ENCODE results near the gene GPR89A. TPM values are rescaled to one million over a fixed set of nuclear protein-coding genes. Genes with fewer than 3 reads are reported as not detected.

The GPR89A gene
- total and polyA plus RNA-seq, 8 donors = 5.8 to 60.6 (median 14.6) TPM

DNA sequence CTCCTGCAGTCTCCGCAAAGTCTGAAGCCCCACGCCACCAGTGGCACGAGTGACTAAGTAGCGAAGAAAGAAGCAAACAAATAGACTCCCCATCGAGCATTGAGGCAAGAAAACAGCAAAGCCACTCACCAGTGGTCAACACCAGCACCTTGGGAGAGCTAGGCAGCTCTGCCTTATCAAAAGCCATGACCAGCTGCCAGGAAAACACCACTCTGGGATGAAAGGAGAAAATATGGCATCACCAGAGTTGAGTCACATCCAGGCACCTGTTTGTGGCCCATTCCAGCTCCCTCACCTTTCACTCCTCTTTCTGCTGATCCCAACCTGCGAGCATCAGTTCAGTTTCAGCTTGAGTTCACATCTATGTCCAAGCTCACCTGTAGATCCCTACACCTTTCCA is 82.1 kb downstream of the GPR89A start:
- no peaks in the 10 kb centered on the region for H3K36me3 ChIP-seq
- DNase-seq = no peak
- intact Hi-C loops (cut with DNase I; ENCODE audit: low total_unique reads) = no loop called here
- TF ChIP-seq CTCF (IDR thresholded peaks at IDR 0.05) (no peak), POLR2AphosphoS5 (IDR thresholded peaks at IDR 0.05) (no peak), EP300 (IDR thresholded peaks at IDR 0.05) (no peak), POLR2A (IDR thresholded peaks at IDR 0.05) (no peak)
- no peaks in the 10 kb centered on the region for H3K27me3 ChIP-seq
- peaks cover 0 to 18% (median 12%) of the 10 kb centered on the region in 4 donors for H3K4me1 ChIP-seq
- 90 to 94% (median 92%) methylated on average over 6 of the region's 6 CpGs for WGBS, 5 donors
- no peaks in the 10 kb centered on the region for H3K9me3 ChIP-seq
- H3K27ac ChIP-seq = no peak overlapping the region
- no peak overlapping the region for H3K4me3 ChIP-seq

GRCh38 chr1:145690587-145691558 is 83.1 kb downstream of the GPR89A start:
- no peak overlapping the region for H3K27ac ChIP-seq
- no peak overlapping the region for H3K4me3 ChIP-seq
- H3K36me3 ChIP-seq = no peaks in the 10 kb centered on the region
- no peaks in the 10 kb centered on the region for H3K9me3 ChIP-seq
- H3K27me3 ChIP-seq = no peaks in the 10 kb centered on the region
- peak in 1 of 2 donors; percentile 71 for DNase-seq
- TF ChIP-seq POLR2AphosphoS5 (IDR thresholded peaks at IDR 0.05) (no peak), CTCF (IDR thresholded peaks at IDR 0.05) (no peak), POLR2A (IDR thresholded peaks at IDR 0.05) (no peak), EP300 (IDR thresholded peaks at IDR 0.05) (no peak)
- H3K4me1 ChIP-seq = peaks cover 0 to 18% (median 12%) of the 10 kb centered on the region in 4 donors
- intact Hi-C loops (cut with DNase I; ENCODE audit: low total_unique reads) = no loop called here
- WGBS, 5 donors = 50 to 61% (median 55%) methylated on average over 5 of the region's 5 CpGs

GRCh38 chr1:145692785-145693443 is 85.1 kb downstream of the GPR89A start:
- H3K4me3 ChIP-seq = no peak overlapping the region
- no peak overlapping the region for H3K27ac ChIP-seq
- no peaks in the 10 kb centered on the region for H3K36me3 ChIP-seq
- no peak for DNase-seq
- no peaks in the 10 kb centered on the region for H3K9me3 ChIP-seq
- 89 to 95% (median 92%) methylated on average over 11 of the region's 11 CpGs for WGBS, 5 donors
- peaks cover 0 to 18% (median 12%) of the 10 kb centered on the region in 4 donors for H3K4me1 ChIP-seq
- no peaks in the 10 kb centered on the region for H3K27me3 ChIP-seq
- intact Hi-C loops (cut with DNase I; ENCODE audit: low total_unique reads) = no loop called here
- TF ChIP-seq POLR2A (IDR thresholded peaks at IDR 0.05) = no peak
- TF ChIP-seq POLR2AphosphoS5 (IDR thresholded peaks at IDR 0.05) = no peak
- no peak for TF ChIP-seq CTCF (IDR thresholded peaks at IDR 0.05)
- no peak for TF ChIP-seq EP300 (IDR thresholded peaks at IDR 0.05)

- no peak for DNase-seq
- H3K27me3 ChIP-seq = no peaks in the 10 kb centered on the region
- WGBS, 5 donors = 67 to 78% (median 72%) methylated on average over 5 of the region's 5 CpGs
- H3K4me3 ChIP-seq = no peak overlapping the region
- peaks cover 0 to 2% (median under 1%) of the 10 kb centered on the region in 4 donors for H3K4me1 ChIP-seq
- no peaks in the 10 kb centered on the region for H3K36me3 ChIP-seq
- H3K27ac ChIP-seq = no peak overlapping the region
- TF ChIP-seq POLR2AphosphoS5 (IDR thresholded peaks at IDR 0.05) (no peak), EP300 (IDR thresholded peaks at IDR 0.05) (no peak), CTCF (IDR thresholded peaks at IDR 0.05) (no peak), POLR2A (IDR thresholded peaks at IDR 0.05) (no peak)
- H3K9me3 ChIP-seq = no peaks in the 10 kb centered on the region
- intact Hi-C loops (cut with DNase I; ENCODE audit: low total_unique reads) = no loop called here
These were observed 88.2 kb downstream of the GPR89A start for GRCh38 chr1:145695821-145696629.

Data from stomach (tissue), 9 donors.